Measurements from ENCODE around the gene RMDN3.

Gene RMDN3

GRCh38 chr15:40772014-40772413 lies 17.0 kb upstream of the RMDN3 start:
- DNase-seq: no peak

GRCh38 chr15:40771242-40771641 lies 16.2 kb upstream of the RMDN3 start:
- DNase-seq: no peak

GRCh38 chr15:40770147-40770721 lies 15.2 kb upstream of the RMDN3 start:
- DNase-seq: no peak

- no peak for DNase-seq
These were observed 14.5 kb upstream of the RMDN3 start, which contains the start of gene C15orf62 for GRCh38 chr15:40769274-40770146. C15orf62 (plus strand) TSS chr15:40769980; CDS start chr15:40770496, 516 bp downstream.

- DNase-seq: no peak
These were observed 13.6 kb upstream of the RMDN3 start for GRCh38 chr15:40768521-40769273.

- no peak for DNase-seq
These were observed 12.9 kb upstream of the RMDN3 start for GRCh38 chr15:40767838-40768500.

- DNase-seq: no peak
These were observed 12.1 kb upstream of the RMDN3 start for GRCh38 chr15:40766906-40767837.

GRCh38 chr15:40766194-40766815 lies 11.3 kb upstream of the RMDN3 start:
- DNase-seq: no peak

GRCh38 chr15:40764629-40765103 lies 9.6 kb upstream of the RMDN3 start:
- DNase-seq: no peak

GRCh38 chr15:40763801-40764628 lies 9.0 kb upstream of the RMDN3 start, which contains the start of gene GCHFR:
GCHFR (plus strand) TSS chr15:40764068; CDS start chr15:40764181, 113 bp downstream.
- DNase-seq: no peak

GRCh38 chr15:40762919-40763800 lies 8.1 kb upstream of the RMDN3 start:
- DNase-seq: no peak

- DNase-seq: no peak
These were observed 4.9 kb upstream of the RMDN3 start for GRCh38 chr15:40759961-40760360.

- DNase-seq: no peak
These were observed 1.9 kb upstream of the RMDN3 start for GRCh38 chr15:40756938-40757337.

- no peak for DNase-seq
These were observed 756 bp upstream of the RMDN3 start for GRCh38 chr15:40755812-40756208.

- no peak for DNase-seq
These were observed 526 bp downstream of the RMDN3 start for GRCh38 chr15:40754574-40754882.

- no peak for DNase-seq
These were observed 3.3 kb downstream of the RMDN3 start for GRCh38 chr15:40751745-40752144.

GRCh38 chr15:40750885-40751284 lies 4.2 kb downstream of the RMDN3 start:
- DNase-seq: no peak

- no peak for DNase-seq
These were observed 5.9 kb downstream of the RMDN3 start for GRCh38 chr15:40749151-40749630.
